Esophagus muscularis mucosa (tissue), 4 donors: ENCODE data around the gene DIRAS1. TPM values are rescaled to one million over a fixed set of nuclear protein-coding genes. Genes with fewer than 3 reads are reported as not detected.
A peak's percentile ranks its signal among the peaks of the same experiment; 100 is the strongest.

Source experiments
- DNase-seq: peaks from one replicate; pipeline ENCODE4 v3.0.0-alpha.2; 2017; ENCODE audit errors: extremely low spot score
- H3K27ac ChIP-seq, 4 donors: fragments of 200-600 bp; sonication (generic); replicated peaks in 1 of 4; 1 replicate in 3 of 4; 2 replicates in 1 of 4; pipeline ENCODE4 v1.5.1; 2016 to 2019; ENCODE audit warnings: mild to moderate bottlenecking in 1 of 4
- H3K27me3 ChIP-seq, 4 donors: fragments of 200-600 bp; sonication (generic); one replicate each; pipeline versions ENCODE4 v1.5.1 to v1.6.0; 2016 to 2019
- H3K36me3 ChIP-seq, 4 donors: fragments of 200-600 bp; sonication (generic); one replicate each; pipeline ENCODE4 v1.5.1; 2016 to 2019
- H3K4me1 ChIP-seq, 4 donors: fragments of 200-600 bp; sonication (generic); one replicate each; pipeline ENCODE4 v1.5.1; 2016 to 2019
- H3K4me3 ChIP-seq, 4 donors: fragments of 200-600 bp; sonication (generic); 1 replicate in 2 of 4; 2 replicates in 2 of 4; pipeline ENCODE4 v1.5.1; 2016 to 2019; ENCODE audit warnings: mild to moderate bottlenecking in 4 of 4, moderate library complexity in 1 of 4
- H3K9me3 ChIP-seq, 4 donors: fragments of 200-600 bp; sonication (generic); 1 replicate in 3 of 4; 2 replicates in 1 of 4; pipeline ENCODE4 v1.5.1; 2016 to 2019
- CTCF ChIP-seq, 3 experiments: fragments of 200-600 bp in 2 of 3; fragments of 450-650 bp in 1 of 3; sonication (generic) in 2 of 3; IDR thresholded peaks; one replicate each; pipeline ENCODE4 v1.5.1; 2017 to 2019; ENCODE audit warnings: antibody characterized with exemption in 3 of 3, mild to moderate bottlenecking in 2 of 3, moderate library complexity in 1 of 3
- EP300 ChIP-seq: sonication (generic); formaldehyde crosslinking; IDR thresholded peaks from one replicate; pipeline ENCODE4 v1.6.1; 2017; ENCODE audit warnings: antibody characterized with exemption
- POLR2A ChIP-seq: fragments of 450-650 bp; IDR thresholded peaks from one replicate; pipeline ENCODE4 v1.6.1; 2017; ENCODE audit warnings: antibody characterized with exemption, moderate library complexity, mild to moderate bottlenecking, low read depth
- POLR2AphosphoS5 ChIP-seq, 2 donors: sonication (generic); formaldehyde crosslinking; IDR thresholded peaks; one replicate each; pipeline ENCODE4 v1.6.1; 2017; ENCODE audit warnings: antibody characterized with exemption in 2 of 2
- WGBS: methylation state at CpG from one replicate; pipeline ENCODE4 v1.1.5; 2018; 5-methylcytosine and 5-hydroxymethylcytosine counted together
- intact Hi-C: fragments of 100-400 bp; cut with DNase I; formaldehyde crosslinking; loops from one replicate; pipeline ENCODE4 v1.15.1; 2023
- total RNA-seq, 4 donors: library from RNA; depleted of rRNA; stranded (reverse); fragments of >200 nt; gene quantifications; one replicate each; pipeline versions ENCODE4 v1.1.0 to v1.2.1, GENCODE V29; 2016

The DIRAS1 gene
- total RNA-seq, 4 donors from 2014 or later = 7.0 to 19.2 (median 14.3) TPM

DNA sequence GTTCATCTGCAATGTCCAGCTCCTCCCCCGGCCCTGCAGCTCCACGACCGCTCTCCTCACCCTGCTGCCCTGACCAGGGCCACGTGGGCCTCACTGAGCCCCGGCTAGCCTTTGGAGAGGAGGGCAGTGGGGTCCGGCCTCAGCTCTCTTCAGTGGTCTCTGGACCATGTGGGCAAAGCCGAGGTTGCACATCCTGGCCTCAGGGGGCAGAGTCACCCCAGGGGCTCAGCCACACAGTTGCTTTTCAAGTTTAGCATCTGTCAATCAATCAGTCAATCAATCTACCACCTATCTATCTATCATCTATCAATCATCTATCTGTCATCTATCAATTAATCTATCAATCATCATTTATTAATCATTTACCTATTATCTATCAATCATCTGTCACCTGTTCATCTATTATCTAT lies 3.0 kb upstream of the DIRAS1 start:
- H3K4me1 ChIP-seq = peaks cover 28 to 46% (median 45%) of the 10 kb centered on the region in 4 donors
- WGBS = 66% methylated on average over 7 of the region's 7 CpGs
- H3K36me3 ChIP-seq = no peaks in the 10 kb centered on the region
- H3K27ac ChIP-seq = peak overlapping the region; percentile 78 to 85 (median 81)
- TF ChIP-seq CTCF (IDR thresholded peaks at IDR 0.05) = no peak
- no peak for TF ChIP-seq EP300
- TF ChIP-seq POLR2A = no peak
- no peak for TF ChIP-seq POLR2AphosphoS5 (IDR thresholded peaks at IDR 0.05)
- intact Hi-C loops = no loop called here
- no peak for DNase-seq
- peaks cover 0 to 88% (median 12%) of the 10 kb centered on the region in 4 donors for H3K27me3 ChIP-seq
- no peaks in the 10 kb centered on the region for H3K9me3 ChIP-seq
- no peak overlapping the region for H3K4me3 ChIP-seq

DNA sequence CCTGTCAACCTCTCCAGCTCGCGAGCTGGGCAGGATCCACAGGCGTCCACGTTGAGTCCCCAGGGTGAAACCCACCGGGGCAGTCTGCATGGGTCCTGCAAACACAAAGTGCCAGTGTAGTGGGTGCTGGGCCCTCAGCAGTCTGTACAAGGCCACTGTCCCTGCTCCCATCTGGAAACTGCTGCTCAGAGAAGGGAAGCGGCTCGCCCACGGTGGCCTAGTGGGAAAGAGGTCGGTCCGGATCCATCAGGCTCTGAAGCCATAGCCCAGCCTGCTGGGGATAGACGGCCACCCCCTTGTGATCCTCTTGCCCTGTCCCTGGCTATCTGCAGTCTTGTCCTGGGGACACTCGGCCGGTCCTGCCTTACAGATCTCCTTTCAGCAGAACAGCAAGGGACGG lies 2.6 kb upstream of the DIRAS1 start:
- 69% methylated on average over 5 of the region's 14 CpGs for WGBS
- Histone ChIP-seq H3K4me3 (no peak overlapping the region), H3K4me1 (peaks cover 28 to 46% (median 45%) of the 10 kb centered on the region in 4 donors), H3K27me3 (peaks cover 0 to 86% (median 12%) of the 10 kb centered on the region in 4 donors), H3K27ac (peak overlapping the region; percentile 78 to 85 (median 81)), H3K9me3 (no peaks in the 10 kb centered on the region), H3K36me3 (no peaks in the 10 kb centered on the region)
- intact Hi-C loops = no loop called here
- TF ChIP-seq CTCF (IDR thresholded peaks at IDR 0.05) (no peak), POLR2A (no peak), EP300 (no peak), POLR2AphosphoS5 (IDR thresholded peaks at IDR 0.05) (no peak)
- DNase-seq = no peak

DNA sequence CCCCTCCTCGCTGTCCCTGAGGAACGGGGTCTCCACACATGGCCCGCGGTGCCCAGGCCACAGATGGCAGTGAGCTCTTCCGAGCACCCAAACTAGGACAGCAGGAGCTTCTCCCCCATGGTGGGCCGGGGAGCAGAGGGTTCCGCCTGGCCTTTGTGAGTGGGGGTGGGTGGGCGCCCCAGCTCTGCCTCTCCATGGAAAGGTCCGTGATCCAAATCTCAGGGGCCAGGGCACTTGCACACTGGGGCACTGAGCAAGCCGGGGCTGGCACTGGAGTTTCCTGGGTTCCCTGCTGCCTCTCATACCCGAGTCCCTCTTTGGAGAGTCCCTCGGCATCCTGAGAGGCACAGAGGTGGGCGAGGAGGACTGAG lies 2.2 kb upstream of the DIRAS1 start:
- WGBS = 74% methylated on average over 13 of the region's 13 CpGs
- DNase-seq = no peak
- Histone ChIP-seq H3K27me3 (peaks cover 0 to 82% (median 12%) of the 10 kb centered on the region in 4 donors), H3K27ac (peak overlapping the region; percentile 78 to 85 (median 81)), H3K36me3 (no peaks in the 10 kb centered on the region), H3K9me3 (no peaks in the 10 kb centered on the region), H3K4me3 (peak overlapping the region in 1 of 4 donors; percentile 30), H3K4me1 (peaks cover 28 to 46% (median 45%) of the 10 kb centered on the region in 4 donors)
- TF ChIP-seq EP300 (no peak), CTCF (IDR thresholded peaks at IDR 0.05) (no peak), POLR2AphosphoS5 (IDR thresholded peaks at IDR 0.05) (no peak), POLR2A (no peak)
- intact Hi-C loops = no loop called here

GRCh38 chr19:2722541-2723344 lies 1.6 kb upstream of the DIRAS1 start:
- Histone ChIP-seq H3K27me3 (peaks cover 0 to 81% (median 12%) of the 10 kb centered on the region in 4 donors), H3K9me3 (no peaks in the 10 kb centered on the region), H3K27ac (peak overlapping the region; percentile 78 to 85 (median 81)), H3K4me1 (peaks cover 28 to 46% (median 45%) of the 10 kb centered on the region in 4 donors), H3K36me3 (no peaks in the 10 kb centered on the region), H3K4me3 (peak overlapping the region in 2 of 4 donors; percentile 30 to 31)
- intact Hi-C loops = no loop called here
- 60% methylated on average over 11 of the region's 28 CpGs for WGBS
- TF ChIP-seq POLR2A = no peak
- TF ChIP-seq POLR2AphosphoS5 (IDR thresholded peaks at IDR 0.05) = peak; percentile 78 to 79
- no peak for DNase-seq
